HG02943 (cell line): Measurements from ENCODE around the gene PTPRD.

ENCODE experiments used
- ATAC-seq: cut with Tn5 transposase; IDR thresholded peaks from one replicate; pipeline ENCODE4 v1.9.1; 2021; ENCODE audit warnings: mild to moderate bottlenecking, low read depth, moderate library complexity; ENCODE audit not compliant: unreplicated experiment

Gene PTPRD

GRCh38 chr9:9257999-9258498, 1354.8 kb downstream of the PTPRD start:
- no peak for ATAC-seq

DNA sequence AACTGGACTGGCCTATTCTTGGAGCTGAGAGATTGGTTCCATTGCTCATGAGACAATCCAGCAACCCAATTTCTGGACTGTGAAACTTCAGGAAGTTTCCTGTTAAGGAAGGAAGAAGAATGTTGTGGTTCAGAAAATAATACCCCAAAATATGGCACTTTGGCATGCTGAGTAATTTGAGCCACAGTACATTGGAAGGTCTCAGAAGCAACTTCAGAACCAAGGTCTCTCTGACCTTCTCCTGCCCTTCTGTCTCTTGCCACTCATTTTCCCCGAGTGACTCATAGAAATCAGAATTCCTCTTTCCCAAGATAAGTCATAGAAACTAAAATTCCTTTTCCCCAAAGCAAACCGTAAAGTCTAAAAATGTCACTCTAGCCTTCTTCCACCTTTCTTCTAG, 1366.1 kb downstream of the PTPRD start:
- ATAC-seq, result no peak

GRCh38 chr9:9231946-9232345, 1380.9 kb downstream of the PTPRD start:
- ATAC-seq, result no peak

- no peak for ATAC-seq
Observed at GRCh38 chr9:9229269-9229668, 1383.5 kb downstream of the PTPRD start.

- no peak for ATAC-seq
Observed at GRCh38 chr9:9223175-9223574, 1389.6 kb downstream of the PTPRD start.

DNA sequence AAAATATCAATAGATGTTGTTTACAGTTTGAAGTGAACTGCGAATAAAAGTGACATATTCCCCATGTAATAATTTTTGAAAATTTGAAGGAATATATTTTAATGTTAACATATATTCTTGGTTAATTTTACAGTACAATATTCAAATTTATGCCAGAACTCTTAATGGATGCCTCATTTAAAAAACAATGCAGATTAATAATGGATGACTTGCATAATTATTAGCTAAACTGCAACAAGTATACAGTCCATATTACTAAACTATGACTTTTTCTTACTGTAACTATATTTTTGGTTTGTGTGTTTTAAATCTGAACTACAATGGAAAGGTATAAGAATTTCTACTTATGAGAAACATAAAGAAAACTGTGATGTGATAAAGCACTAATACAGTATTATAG, 1390.1 kb downstream of the PTPRD start:
- ATAC-seq, result no peak

DNA sequence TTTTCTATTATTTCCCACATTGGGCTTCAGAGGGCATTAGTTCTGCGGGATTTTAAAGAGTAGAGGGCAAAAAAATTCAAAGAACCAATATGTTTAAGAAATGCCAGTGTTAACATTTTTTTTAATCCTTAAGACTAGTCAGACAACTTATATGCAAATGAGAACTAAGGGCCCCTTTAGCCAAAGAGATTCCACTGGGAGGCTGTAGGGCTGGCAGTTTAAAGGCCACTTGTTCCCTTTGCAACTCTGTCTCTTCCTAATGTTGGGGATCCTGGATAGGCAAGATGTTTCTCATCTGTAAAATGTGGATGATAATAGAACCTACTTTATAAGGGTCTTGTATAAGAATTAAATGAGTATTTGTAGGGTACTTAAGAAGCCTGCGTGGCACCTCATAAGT, 1395.9 kb downstream of the PTPRD start:
- no peak for ATAC-seq

- no peak for ATAC-seq
Observed at GRCh38 chr9:9215050-9215449, 1397.8 kb downstream of the PTPRD start.

GRCh38 chr9:9214066-9214465, 1398.7 kb downstream of the PTPRD start:
- ATAC-seq, result no peak

DNA sequence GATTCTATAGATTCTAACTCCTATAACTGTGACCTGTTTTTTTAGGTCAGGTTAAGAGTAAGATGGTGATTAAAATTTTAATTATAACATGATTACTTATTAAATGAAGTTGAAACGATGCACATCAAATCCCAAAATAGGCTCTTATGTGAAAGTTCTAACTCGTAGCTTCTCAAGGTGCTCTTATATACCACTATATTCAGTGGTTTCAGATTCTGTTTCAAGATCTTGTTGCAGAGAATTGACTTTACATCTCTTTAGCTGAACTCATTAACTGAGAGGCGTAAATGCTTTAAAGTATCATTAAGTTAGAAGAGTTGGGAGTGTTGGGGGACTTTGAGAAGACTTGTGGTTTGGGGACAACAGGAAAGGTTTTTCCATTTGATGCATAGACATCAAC, 1399.8 kb downstream of the PTPRD start:
- ATAC-seq, result no peak

- no peak for ATAC-seq
Observed at GRCh38 chr9:9202276-9202675, 1410.5 kb downstream of the PTPRD start.

DNA sequence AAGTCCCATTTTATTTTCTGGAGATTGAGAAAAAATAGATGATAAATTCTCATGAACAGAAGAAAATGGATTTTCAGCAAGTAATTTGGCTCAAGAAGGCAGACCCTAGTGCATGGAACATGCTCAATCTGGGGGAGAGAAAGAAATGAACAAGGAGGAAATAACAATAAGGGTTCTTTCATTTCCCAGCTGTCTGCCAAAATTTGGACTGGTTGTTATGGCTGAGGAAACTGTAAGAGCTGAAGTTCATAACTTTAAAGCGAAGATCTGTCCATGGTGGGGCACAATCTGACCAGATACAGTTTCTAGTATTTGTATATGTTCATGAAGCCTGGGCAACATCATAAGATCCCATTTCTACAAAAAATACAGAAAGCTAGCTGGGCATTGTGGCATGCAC, 1426.7 kb downstream of the PTPRD start:
- no peak for ATAC-seq

DNA sequence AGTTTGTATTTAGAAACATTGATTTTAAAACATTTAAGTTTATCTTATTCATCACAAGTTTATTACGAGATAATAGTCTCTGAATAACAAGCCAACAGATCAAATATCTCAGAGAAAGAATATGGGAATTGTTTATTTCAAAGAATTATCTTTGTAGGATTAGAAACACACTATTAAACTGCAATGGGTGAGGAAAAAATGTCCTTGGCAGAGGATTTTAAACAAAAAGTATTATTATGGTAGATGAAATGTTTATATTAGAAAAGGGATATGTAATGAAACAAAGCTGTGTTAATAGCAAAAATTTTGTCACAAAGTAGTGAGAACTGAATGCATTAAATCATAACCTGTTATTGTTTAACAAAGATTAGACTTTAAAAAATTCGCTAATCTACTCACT, 1430.4 kb downstream of the PTPRD start:
- no peak for ATAC-seq

- no peak for ATAC-seq
Observed at GRCh38 chr9:9177081-9177480, 1435.7 kb downstream of the PTPRD start.

DNA sequence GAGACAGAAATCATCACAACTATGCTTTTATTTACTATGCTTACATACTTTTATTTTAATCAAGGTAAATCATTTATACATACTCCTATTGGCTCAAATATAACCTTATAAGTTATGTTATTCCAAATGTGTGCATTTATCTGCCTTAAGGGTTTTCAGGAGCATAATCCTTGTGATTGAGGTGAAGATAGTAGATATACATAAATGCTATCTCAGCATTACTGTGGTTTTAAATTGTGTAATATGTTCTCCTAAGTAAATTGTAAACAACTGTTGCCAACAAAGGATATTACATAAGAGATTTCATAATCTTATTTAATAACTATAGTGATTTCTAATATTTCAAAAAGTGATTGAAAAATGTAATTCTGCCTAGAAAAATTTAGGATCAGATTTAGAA, 1438.4 kb downstream of the PTPRD start:
- no peak for ATAC-seq

DNA sequence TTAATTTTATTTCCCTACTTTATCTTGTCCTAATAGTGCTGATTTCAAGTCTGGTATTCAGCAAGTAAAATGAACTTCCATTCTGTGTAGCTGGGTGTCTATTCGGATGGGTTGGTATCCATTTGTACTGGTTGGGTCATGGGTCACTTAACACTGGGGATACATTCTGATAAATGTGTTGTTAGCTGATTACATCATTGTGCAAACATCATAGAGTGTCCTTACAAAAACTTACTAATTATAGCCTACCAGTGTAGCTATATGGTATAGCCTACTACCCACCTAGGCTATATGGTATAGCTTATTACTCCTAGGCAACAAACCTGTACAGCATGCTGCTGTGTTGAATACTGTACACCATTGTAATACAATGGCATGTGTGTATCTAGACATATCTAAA, 1439.5 kb downstream of the PTPRD start:
- no peak for ATAC-seq

GRCh38 chr9:9170439-9171134, 1442.2 kb downstream of the PTPRD start:
- no peak for ATAC-seq

DNA sequence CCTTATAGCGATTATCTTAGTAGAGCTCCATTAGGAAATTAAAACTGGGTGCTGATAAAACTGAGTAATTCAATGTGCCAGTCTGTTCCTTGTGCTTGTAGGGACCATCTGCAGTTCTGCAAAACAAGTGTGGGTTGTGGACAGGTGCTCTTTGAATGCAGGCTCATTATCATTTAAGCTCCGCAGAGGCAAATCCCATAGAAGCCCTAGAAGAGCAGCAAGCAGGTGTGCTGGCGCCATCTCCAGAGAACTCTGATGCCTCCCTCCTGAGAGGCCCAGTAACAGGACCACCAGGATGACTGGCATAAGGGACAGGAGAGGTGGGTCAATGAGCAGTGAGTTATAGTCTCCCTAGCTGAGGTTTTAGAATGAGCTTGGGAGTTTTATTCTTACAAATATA, 1470.8 kb downstream of the PTPRD start:
- no peak for ATAC-seq

DNA sequence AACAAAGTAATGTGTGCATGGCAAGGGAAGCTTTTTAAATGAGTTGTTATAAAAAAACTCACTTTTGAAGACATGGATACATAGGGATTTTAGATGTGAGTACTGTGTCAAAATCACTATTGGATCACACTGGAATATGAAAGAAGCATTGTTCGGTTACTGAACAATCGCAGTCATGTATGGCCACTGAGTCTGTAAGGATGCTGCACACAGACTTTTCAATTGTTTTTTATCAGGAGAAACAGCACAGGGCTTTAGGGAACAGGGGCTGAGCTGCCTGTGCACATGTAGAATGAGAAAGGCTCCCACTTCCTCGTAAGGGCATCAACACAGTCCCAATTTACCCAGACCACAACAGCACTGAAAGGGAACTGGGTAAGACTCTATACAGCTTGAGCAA, 1479.3 kb downstream of the PTPRD start:
- no peak for ATAC-seq

DNA sequence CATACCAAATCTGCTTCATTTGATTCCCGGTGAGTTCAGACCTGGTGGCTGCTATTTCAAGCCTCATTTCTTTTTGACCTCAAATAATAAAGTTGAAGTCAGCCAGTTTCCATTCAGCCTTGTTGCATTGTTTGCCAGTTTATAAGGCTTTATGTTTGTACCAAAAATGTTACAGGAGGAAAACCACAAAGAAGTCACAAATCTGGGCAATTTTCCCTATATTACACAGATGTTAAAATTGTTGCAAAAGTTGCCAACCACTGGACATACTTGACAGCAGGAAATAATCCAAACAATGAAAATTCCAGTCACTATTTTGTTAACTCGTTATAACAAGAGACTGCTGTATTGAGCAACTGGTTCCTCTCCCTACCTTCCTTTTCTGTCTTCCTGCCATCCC, 1488.2 kb downstream of the PTPRD start:
- ATAC-seq, result no peak

GRCh38 chr9:9122230-9122875, 1490.4 kb downstream of the PTPRD start:
- no peak for ATAC-seq

- no peak for ATAC-seq
Observed at GRCh38 chr9:9117866-9118265, 1494.9 kb downstream of the PTPRD start.
